Measurements from ENCODE around the gene VSX2. TPM values are rescaled to one million over a fixed set of nuclear protein-coding genes. Genes with fewer than 3 reads are reported as not detected.

Gene VSX2
- total RNA-seq, 6 experiments from 2014 or later = not detected

- Mint-ChIP-seq H3K27ac (no peak overlapping the region), H3K27me3 (ENCODE audit: insufficient read depth) (peaks cover 42% of the 10 kb centered on the region), H3K36me3 (ENCODE audit: low read depth) (peaks cover 11% of the 10 kb centered on the region), H3K4me3 (no peak overlapping the region), H3K9me3 (peaks cover 18% of the 10 kb centered on the region), H3K4me1 (ENCODE audit: low read depth) (no peaks in the 10 kb centered on the region)
- DNase-seq = no peak
- no peak for TF ChIP-seq CTCF (IDR thresholded peaks at IDR 0.05)
These were observed 4.2 kb upstream of the VSX2 start for GRCh38 chr14:74235017-74235416.

- no peak for TF ChIP-seq CTCF (IDR thresholded peaks at IDR 0.05)
- Mint-ChIP-seq H3K4me3 (no peak overlapping the region), H3K27me3 (ENCODE audit: insufficient read depth) (peaks cover 48% of the 10 kb centered on the region), H3K27ac (no peak overlapping the region), H3K36me3 (ENCODE audit: low read depth) (peaks cover under 1% of the 10 kb centered on the region), H3K9me3 (peaks cover under 1% of the 10 kb centered on the region), H3K4me1 (ENCODE audit: low read depth) (no peaks in the 10 kb centered on the region)
- no peak for DNase-seq
These were observed 1.8 kb upstream of the VSX2 start for GRCh38 chr14:74237441-74237840.

DNA sequence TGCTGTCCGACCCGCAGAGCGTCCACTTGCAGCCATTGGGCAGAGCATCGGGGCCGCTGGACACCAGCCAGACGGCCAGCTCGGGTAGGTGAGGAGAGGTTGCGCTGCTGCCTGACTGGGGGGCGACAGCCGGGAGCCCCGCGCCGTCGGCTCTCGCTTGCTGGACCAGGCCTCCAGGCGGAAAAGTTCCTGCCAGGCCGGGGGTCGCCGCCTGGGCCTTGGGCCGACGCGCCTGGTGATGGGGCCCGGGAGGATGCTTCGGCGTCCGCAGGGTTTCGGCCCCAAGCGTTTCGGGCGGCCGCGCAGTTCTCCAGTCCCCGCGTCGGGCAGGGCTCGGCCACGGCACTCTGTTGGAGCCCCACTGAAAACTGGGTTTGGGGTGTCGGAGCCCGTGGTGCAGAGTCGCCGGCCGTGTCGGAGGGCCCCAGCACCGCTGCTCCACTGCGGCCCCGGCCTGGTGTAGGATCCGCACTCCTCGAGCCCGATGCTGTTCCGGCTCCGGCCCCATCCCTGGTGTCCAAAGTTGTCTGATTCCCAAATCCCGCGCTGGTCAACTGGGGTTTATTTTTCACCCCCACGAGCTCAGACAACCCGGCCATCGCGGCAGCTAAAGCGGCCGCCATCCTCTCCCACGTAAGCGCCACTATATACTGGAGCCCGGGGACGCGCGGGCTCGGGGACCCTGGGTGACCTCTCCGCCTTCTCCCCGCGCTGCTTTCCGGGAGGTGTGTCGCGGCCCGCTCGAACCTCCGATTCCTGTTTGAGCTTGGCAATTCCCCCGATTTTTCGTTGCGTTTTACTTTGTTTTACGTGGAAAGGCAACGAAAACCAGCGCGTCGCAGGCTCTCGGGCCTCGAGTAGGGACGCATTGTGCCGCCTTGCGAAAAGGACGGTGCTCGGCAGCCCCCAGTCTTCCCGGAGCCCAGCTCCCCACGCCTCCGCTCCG lies 872 bp downstream of the VSX2 start:
- no peaks in the 10 kb centered on the region for H3K36me3 Mint-ChIP-seq (ENCODE audit: low read depth)
- H3K27ac Mint-ChIP-seq = no peak overlapping the region
- H3K9me3 Mint-ChIP-seq = no peaks in the 10 kb centered on the region
- no peaks in the 10 kb centered on the region for H3K4me1 Mint-ChIP-seq (ENCODE audit: low read depth)
- H3K4me3 Mint-ChIP-seq = no peak overlapping the region
- TF ChIP-seq CTCF (IDR thresholded peaks at IDR 0.05) = no peak
- DNase-seq = no peak
- H3K27me3 Mint-ChIP-seq (ENCODE audit: insufficient read depth) = peaks cover 59% of the 10 kb centered on the region

DNA sequence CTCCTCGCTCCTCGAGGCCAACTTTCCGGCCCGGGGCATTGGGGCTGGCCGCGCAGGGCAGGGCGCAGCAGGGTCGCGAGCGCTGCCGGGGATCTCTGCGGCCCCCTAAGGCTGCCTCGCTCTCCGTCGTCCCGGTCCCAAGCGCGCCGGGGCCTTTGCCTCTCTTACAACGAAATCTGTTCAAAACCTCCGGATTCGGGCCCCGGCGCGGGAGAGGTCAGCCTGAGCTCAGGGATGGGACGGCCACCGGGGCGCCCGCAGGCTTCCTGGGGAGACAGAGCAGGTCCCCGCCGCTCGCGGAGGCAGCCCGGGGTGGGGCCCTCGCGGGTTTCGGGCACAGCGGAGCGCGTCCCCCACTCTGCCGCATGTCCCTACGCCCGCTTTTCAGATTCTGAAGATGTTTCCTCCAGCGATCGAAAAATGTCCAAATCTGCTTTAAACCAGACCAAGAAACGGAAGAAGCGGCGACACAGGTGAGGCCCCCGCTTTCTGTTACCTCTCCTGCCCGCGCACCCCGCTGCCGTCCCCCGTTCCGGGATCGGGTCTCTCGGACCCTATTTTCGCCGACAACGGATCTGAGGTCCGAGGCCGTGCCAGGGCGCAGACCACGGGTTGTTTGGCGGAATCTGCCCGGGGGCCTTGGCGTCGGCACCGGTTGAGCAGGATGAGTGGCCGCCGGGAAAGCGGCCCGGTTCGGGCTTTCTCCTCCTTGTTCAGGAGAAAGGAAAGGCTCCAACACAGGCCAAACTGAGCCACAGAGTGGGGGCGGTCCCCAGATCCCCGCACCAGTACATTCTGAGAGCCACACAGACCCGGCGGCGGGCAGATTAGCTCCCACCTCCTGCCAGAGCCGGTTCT lies 1.8 kb downstream of the VSX2 start:
- Mint-ChIP-seq H3K4me1 (ENCODE audit: low read depth) (no peaks in the 10 kb centered on the region), H3K36me3 (ENCODE audit: low read depth) (no peaks in the 10 kb centered on the region), H3K9me3 (no peaks in the 10 kb centered on the region), H3K27ac (no peak overlapping the region), H3K27me3 (ENCODE audit: insufficient read depth) (peaks cover 65% of the 10 kb centered on the region), H3K4me3 (no peak overlapping the region)
- no peak for DNase-seq
- TF ChIP-seq CTCF (IDR thresholded peaks at IDR 0.05) = no peak

- no peak for TF ChIP-seq CTCF (IDR thresholded peaks at IDR 0.05)
- Mint-ChIP-seq H3K27me3 (ENCODE audit: insufficient read depth) (peaks cover 70% of the 10 kb centered on the region), H3K36me3 (ENCODE audit: low read depth) (no peaks in the 10 kb centered on the region), H3K27ac (no peak overlapping the region), H3K9me3 (no peaks in the 10 kb centered on the region), H3K4me3 (no peak overlapping the region), H3K4me1 (ENCODE audit: low read depth) (no peaks in the 10 kb centered on the region)
- no peak for DNase-seq
These were observed 2.4 kb downstream of the VSX2 start for GRCh38 chr14:74241652-74242017.

All from HFFc6 (cell line).